GM18870 (cell line): ENCODE measurements around the gene HIVEP1.

ENCODE experiments used
- ATAC-seq: cut with Tn5 transposase; IDR thresholded peaks from one replicate; pipeline ENCODE4 v1.9.1; 2021; ENCODE audit warnings: moderate library complexity; ENCODE audit not compliant: unreplicated experiment

HIVEP1 gene

DNA sequence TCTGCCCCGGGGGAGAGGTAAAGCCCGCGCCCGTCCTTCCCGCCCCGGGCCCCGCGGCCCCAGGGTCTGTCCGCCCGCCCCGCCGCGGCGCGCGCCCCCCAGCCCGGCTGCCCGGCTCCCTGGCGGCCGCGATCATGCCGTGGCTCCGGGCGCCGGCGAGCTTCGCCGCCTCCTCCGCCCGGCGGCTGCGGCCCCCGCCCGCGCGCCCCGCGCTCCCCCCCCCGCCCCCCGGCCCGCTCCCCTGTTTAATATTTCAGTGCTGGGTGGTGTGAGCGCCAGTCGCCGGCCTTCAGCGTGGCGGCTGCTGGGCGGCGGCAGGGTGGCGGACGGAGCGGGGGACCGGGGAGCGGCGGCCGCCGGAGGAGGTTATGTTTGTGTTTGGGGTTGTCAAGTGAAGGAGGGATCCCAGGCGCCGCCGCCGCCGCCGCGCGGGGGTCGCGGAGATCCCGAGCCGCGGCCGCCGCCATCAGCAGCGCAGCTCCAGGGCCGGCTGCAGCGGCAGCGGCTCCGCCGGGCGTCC, at the start of gene HIVEP1:
HIVEP1 (plus strand) TSS at position 275 of the 520 bp plus-strand sequence. CDS start 3,317 bp downstream, outside the sequence.
- ATAC-seq: no peak

DNA sequence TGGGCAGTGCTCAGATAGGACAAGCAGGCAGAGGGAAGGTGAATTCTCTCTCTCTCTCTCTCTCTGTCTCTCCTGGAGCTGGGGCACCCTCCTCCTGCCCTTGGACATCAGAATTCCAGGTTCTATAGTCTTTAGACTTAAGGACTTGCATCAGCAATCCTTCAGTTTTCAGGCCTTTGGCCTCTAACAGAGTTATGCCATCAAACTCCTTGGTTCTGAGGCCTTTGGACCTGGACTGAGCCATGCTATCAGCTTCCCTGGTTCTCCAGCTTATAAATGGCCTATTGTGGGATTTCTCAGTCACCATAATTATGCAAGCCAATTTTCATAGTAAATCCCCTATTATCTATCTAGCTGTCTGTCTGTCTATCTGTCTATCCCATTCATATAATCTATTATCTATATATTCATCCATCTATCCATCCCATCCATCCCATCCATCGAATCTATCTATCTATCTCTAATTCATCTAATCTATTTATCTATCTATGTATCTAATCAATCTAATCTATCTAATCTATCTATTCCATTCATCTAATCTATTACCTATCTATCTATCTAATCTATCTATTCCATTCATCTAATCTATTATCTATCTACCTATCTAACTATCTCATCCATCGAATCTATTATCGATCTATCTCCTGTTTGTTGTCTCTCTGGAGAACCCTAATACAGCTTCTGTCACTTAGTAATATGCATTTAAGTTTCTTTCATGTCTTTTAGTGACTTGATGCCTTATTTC, 48.2 kb upstream of the HIVEP1 start:
- no peak for ATAC-seq

DNA sequence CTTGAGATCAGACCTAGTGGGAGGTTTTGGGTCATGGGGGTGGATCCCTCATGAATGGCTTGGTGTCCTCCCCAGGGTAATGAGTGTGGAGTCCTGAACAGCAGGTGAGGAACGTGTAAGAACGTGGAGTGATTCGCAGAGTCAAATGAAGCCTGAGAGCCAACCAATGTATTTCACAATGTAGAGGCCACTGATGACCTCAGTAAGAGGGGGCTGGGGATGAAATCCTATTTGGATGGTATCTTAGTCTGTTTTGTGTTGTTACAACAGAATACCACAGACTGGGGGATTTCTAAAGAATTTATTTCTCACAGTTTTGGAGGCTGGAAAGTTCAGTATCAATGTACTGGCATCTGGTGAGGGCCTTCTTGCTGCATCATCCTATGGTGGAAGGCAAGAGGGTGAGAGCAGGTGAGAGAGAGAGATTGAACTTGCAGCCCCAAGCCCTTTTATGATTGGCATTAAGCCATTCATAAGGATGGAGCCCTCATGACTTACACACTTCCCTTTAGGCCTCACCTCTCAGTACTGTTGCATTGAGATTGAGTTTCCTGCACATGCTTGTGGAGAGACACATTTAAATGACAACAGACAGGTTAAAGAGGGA, 47.3 kb upstream of the HIVEP1 start:
- ATAC-seq: no peak

DNA sequence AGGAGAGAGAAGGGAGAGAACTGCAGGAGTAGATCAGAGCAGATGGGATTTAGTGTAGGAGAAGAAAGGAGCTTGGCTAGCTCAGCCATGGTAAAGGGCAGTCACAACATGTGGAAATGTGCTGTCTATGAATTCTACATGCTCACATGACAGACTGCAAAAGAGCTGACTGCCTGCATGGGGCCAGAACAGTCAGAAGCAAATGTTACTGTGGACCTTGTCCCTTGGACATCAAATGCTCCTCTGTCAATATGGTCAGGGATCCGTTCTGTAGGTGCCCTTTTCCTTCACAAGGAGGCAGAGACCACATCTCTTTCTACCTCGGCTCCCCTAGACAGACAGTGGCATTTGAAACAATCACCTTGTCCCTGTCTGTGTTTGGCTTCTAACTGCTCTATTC, 46.6 kb upstream of the HIVEP1 start:
- no peak for ATAC-seq

DNA sequence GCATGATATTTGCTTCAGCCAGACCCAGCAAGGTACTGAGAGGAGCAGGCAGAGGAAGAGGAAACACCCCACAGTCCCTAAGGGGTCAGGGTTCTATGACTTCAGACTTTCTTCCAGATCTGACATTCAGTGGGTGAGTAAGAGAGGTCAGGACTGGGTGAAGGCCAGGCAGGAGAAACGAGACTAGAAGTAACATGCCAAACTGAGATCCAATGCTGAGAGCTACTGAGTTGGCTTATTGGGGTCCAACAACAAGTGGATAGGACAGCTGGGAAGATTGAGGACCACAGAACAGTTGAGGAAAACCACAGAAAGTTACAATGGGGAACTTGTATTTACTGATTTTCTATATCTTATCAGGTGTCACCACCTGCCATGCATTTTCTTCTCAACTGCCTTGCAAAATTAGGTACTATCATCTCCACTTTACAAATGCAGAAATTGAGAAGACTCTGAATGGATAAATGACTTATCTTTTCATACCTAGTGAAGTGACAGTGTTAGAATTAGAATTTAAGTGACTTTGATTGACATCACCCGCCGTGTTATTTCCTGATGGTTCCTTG, 43.8 kb upstream of the HIVEP1 start:
- no peak for ATAC-seq

DNA sequence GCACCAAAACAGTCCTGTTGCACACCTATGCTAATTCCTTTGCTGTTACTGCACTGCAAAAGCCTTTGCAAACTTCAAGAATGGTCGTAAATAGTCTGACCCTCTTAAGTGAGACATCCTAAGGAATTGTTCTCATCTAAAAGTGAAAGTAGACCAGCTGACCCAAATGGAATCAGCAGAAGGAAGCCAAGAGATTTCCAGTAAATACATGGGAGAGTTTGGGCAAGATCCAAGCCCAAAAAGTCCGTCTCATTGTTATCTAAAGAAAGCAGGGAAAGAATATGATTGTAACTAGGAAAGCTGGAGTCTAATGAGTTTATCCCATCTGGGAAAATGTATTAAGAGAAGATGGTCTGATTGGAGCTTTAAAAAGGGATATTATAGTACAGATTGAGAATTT, 43.0 kb upstream of the HIVEP1 start:
- ATAC-seq: no peak

DNA sequence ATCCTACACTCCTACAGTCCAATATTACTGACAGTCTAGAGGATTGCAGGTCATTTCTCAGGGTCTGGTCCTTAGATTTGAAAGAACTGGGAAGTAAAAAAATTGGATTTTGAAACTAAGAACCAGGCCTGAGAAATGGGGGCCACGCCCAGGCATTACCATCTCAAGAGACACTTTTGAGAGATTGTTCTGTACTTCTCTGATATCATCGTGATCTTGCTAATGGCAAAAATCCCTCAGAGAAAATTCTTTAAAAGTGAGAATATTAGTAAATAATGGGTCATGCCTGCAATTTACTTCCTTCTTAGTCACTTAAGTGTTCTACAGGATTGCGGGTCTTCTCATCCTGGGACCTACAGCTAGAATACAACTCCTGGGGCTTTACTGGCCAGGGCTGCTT, 42.0 kb upstream of the HIVEP1 start:
- no peak for ATAC-seq

DNA sequence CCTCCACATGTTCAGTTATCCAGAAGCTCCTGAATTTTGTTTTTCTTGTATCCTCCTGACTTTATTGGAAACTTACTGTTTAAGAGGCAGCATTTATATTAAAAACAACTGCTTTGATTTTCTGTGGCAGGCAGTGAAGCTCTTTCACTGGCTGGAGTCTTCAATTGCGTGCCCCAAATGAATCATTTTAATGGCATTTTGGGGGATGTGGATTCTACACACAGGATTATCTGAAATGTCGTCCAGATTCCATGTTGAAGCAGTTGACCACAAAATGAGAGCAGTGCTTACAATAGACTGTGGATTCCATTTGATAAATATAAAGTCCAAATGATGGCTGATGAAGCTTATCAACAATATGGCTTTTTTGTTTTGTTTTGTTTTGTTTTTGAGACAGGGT, 41.0 kb upstream of the HIVEP1 start:
- ATAC-seq: no peak

DNA sequence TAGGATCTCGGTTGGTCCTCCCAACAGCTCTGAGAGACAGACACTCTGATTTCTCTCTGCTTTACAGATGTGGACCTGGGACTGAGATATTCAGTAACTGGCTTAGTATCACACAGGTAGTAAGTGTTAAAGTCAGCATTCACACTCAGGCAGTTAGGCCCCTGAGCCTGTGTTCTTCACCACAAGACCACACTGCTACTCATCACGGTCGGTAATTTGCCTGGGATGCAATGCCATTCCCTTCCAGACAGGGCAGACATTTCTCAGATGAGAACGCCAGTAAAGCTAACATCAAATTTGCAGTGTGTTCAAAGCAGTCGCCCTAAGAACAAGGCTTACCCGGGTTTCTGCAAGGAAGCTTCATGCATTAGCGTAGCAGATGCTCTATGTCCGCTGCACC, 39.8 kb upstream of the HIVEP1 start:
- ATAC-seq: no peak

DNA sequence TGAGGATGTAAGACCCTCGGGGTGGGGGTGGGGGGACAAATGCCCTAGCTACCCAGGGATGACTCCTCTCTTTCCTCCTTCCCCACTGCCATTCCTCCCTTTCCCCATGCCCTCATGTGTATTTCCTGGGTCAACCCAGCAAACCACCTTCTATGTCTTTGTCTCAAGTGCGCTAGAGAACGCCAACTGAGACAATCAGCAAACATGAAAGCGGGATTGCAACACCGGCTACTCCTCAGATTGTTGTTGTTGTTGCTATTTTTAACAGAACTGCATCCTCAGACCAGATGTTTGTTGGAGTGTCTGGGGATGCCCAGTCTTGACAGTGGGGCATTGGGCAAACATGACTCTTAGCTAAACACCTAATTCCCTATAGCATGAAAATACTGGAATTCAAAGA, 39.3 kb upstream of the HIVEP1 start:
- no peak for ATAC-seq

DNA sequence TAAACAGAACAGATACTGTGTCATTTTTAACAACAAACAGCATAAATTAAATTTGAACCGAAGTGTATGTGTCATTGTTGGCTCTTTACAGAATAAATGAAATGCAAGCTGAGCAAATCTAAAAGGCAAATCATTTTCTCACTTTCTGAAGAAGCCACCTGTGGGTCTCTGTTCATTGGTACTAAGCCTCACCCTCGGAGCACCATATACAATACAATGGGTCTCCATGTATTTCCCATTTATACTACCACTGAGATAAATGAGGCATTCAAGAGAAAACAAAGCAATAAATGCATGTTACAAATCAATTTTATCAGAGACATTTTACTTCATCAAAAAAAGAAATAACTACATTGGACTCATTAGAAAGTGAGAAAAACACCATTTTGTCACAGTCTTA, 38.9 kb upstream of the HIVEP1 start:
- no peak for ATAC-seq

DNA sequence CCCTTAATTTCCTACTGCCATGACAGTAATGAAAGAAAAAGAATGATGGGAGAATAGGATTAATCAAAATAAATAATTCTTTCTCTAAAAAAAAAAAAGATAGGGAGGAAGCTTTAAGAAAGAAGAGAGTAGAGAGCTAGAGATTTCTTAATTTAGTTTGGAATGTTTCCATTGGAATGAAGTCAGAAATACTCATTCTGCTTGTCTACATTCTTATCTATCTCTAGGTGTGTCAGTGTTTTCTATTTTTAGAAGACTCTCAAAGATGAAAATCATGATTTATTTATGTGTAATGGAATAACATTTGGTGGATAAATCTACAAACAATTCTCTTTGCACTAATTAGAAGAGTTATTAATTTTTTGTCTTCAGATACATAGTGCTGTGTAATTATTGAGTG, 38.0 kb upstream of the HIVEP1 start:
- ATAC-seq: no peak

DNA sequence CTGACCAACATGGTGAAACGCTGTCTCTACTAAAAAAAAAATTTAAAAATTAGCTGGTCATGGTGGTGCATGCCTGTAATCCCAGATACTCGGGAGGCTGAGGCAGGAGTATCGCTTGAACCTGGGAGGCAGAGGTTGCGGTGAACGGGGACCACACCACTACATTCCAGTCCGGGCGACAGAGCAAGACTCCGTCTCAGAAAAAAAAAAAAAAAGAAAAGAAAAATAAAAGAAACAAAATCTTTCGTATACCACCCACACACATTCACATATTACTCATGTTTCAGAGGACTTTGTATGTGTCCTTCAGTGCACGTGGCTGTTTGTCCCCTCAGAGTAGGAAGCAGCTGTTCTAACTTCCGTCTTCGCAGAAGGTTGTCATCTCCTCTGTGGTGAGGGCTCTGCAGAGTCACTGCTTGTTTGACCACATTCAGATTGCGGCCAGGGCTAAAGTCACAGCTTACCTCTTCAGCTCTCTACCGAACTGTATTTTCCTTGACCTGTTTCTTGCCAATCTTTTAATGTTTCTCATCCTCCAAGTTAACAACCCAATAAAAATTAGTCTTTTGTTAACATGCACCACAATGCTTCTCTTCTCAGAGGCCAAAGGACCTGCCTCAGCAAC, 36.6 kb upstream of the HIVEP1 start:
- peak; percentile 72 for ATAC-seq

DNA sequence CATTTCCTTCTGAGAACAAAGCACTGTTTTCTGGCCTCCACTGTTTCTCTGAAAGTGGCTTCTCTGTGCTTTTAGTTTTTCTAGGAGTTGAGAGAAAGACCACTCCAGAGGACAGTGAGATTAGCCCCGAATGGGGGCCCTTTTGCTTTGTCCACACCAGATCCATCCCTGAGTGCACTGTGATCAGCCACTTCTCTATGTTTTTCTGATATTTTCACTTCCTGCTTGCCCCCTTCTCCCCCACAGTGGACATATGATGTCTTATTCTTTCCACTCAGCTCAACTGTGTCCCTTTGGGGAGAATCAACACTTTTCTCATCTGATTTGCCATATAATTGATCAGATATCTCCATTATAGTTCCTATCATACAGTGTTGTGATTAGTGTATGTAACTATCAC, 35.6 kb upstream of the HIVEP1 start:
- no peak for ATAC-seq

DNA sequence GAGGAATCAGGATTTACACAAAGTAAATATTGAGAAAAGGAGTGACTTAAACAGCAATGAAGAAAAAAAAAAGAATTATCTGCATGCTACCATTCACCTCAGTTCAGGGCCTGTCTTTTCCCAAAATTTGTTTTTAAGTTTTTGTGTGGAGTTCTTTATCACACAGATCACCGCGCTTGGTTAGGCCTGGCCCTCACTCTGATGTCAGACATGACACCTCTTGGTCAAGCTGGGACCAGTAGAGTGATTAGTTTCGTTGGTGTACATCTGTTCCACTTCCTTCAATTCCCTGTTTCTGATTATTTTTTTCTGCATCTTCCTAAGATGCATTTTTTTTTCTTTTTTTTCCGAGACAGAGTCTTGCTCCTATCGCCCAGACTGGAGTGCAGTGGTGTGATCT, 34.9 kb upstream of the HIVEP1 start:
- no peak for ATAC-seq

DNA sequence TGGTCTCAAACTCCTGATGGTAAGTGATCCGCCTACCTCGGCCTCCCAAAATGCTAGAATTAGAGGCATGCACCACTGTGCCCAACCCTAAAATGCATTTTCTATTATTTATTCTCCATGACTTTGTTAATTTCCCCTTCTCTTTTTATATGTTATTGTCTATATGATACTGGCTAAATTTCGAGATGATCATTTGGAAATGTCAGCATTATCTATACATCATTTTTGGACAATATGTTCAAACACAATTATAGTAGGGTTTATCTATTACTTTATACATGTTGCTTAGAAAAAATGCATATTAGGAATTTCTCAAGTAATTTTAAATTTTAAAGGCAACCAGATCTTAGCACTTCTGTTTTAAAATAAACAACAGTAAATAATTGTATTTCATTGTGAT, 34.4 kb upstream of the HIVEP1 start:
- no peak for ATAC-seq

DNA sequence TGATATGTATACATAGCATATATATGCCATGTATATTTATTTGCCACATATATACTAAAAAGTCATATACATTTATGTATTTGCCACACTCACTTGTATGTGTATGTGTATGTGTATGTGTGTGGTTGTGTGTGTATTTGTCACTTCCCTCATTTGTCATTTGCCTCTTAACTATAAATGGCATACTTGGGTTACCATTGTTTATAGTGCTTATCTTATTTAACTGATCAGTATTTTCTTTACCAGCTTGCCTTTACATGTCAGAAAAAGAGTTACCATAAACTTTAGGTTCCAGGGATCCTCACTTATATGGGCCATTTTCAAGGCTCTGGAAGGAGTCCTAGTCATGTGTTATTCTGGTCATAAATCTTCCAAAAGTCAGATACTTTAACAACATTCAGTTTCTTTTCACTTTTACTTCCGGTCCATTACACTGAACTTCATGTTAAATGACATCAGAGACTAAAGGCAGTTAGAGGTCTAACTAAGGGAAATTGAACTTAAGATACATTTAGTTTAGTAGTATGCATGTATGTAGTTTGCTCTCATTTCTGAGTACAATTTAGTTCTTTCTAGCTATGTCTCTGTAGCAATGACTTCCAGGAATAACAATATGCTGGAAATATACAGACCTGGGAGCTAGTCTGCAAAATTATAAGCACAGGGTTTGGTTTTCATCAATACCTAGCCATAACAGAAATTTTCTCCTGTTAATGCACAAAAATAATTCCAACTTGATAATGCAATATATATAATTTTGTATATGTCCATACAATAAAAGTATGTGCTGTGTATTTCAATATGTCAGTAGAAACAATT, 33.7 kb upstream of the HIVEP1 start:
- ATAC-seq: no peak

DNA sequence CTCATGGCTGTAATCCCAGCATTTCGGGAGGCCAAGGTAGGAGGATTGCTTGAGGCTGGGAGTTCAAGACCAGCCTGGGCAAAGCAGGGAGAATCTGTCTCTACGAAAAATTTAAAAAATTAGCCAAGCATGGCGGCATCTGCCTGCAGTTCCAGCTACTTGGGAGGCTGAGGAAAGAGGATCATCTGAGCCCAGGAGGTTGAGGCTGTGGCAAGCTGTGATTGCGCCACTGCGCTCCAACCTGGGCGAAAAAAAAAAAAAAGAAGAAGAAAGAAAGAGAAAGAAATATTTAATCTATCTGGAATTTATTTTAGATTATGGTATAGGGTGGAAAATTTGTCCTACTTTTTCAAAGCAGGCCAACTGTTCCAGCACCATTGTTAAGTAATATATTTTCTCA, 32.2 kb upstream of the HIVEP1 start:
- ATAC-seq: no peak

DNA sequence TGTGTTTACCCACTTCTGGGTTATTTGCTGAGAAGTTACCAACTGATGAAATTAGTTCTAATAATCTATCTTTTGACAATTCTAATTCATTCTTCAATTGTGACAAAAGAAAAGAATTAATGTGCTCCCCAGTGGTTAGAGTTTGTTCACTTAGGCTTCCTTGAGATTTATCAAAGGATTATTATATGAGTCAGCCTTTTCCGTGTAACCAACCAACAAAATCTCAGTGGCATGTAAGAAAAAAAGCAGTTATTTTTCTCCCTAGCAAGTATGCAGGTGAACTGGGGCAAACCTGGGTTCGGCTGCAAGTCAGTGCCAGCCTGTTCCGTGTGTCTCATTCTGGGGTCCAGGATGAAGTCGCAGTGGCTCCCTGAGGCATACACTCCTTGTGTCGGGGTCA, 28.8 kb upstream of the HIVEP1 start:
- no peak for ATAC-seq

DNA sequence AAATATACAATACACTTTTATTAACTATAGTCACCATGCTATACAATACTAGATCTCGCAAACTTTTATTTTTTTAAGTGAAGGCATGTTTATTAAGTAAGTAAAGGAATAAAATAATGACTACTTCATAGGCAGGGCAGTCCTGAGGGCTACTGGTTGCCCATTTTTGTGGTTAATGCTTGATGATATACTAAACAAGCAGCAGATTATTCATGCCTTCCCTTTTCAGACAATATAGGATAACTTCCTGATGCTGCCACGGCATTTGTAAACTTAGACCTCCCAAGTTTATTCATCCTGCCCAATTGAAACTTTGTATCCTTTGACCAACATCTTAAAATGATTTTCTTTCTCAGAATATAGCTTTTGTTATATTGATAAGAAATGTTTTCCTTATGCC, 24.7 kb upstream of the HIVEP1 start:
- ATAC-seq: no peak

DNA sequence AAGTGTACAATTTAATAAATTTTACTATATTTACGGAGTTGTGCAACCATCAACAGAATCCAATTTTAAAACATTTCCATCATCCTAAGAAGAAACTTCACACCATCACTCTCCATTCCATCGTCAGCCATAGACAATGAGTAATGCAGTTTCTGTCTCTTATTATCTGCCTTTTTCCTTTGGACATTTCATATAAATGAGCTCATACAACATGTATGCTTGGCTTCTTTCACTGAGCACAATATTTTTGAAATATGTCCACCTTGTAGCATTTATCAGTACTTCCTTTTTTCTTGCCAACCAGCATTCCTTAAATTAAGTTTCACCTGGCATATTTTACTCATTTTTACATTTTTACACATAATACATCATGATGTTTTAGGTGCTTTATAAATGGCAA, 22.7 kb upstream of the HIVEP1 start:
- ATAC-seq: no peak
